Esophagus squamous epithelium (tissue), 4 donors: ENCODE measurements around the gene S100A3.

Experiments
- CTCF ChIP-seq, 6 experiments: fragments of 450-650 bp in 4 of 6; fragments of 200-600 bp in 2 of 6; sonication (generic) in 2 of 6; IDR thresholded peaks; one replicate each; pipeline ENCODE4 v1.5.1; 2016 to 2019; ENCODE audit warnings: antibody characterized with exemption in 6 of 6, mild to moderate bottlenecking in 4 of 6, moderate library complexity in 4 of 6
- POLR2A ChIP-seq, 4 donors: fragments of 450-650 bp; IDR thresholded peaks; one replicate each; pipeline ENCODE4 v1.6.1; 2017; ENCODE audit warnings: antibody characterized with exemption in 4 of 4, mild to moderate bottlenecking in 4 of 4, moderate library complexity in 3 of 4

- TF ChIP-seq CTCF (IDR thresholded peaks at IDR 0.05): no peak
- TF ChIP-seq POLR2A (IDR thresholded peaks at IDR 0.05): no peak
These were observed 11.7 kb downstream of the S100A3 start for GRCh38 chr1:153537376-153537730.
